Measurements from ENCODE around the gene NPIPA2. TPM values are rescaled to one million over a fixed set of nuclear protein-coding genes. Genes with fewer than 3 reads are reported as not detected.
"Not testable (repeated sequence)": the region's sequence is repeated elsewhere in the genome, so short reads cannot be mapped to it uniquely, and the experiment has no call there.

NPIPA2 gene
- total RNA-seq (2014; rRNA removed; shearing (Covaris generic)) (not detected in 2 replicates), total RNA-seq (2022) (4.9 and 10.7 TPM in 2 replicates), Bru-seq, nascent RNA (percentile 10 among the genes with signal in this experiment), BruChase-seq, experiment 1, labeled RNA remaining after a 6-hour chase (percentile 10 among the genes with signal in this experiment), BruChase-seq, experiment 2, labeled RNA remaining after a 2-hour chase (percentile 9 among the genes with signal in this experiment)
- long read RNA-seq, result 0 reads

- CTCF ChIA-PET (ENCODE audit: unreplicated experiment); BruUV-seq (replicated peaks); DNase-seq (ENCODE audit: low spot score); H3K9me3 ChIP-seq (ENCODE audit: low read length); H3K27ac ChIP-seq (ENCODE audit: low read depth, low read length, poor library complexity, severe bottlenecking); intact Hi-C loops (cut with micrococcal nuclease; ENCODE audit: unreplicated experiment); H3K4me3 ChIP-seq (ENCODE audit: low read depth, low read length, poor library complexity, severe bottlenecking); H3K4me2 ChIP-seq (ENCODE audit: low read length); H3K79me2 ChIP-seq (ENCODE audit: insufficient read depth, low read depth, low read length); H3K4me1 ChIP-seq (ENCODE audit: insufficient read depth, low read length, poor library complexity, severe bottlenecking); H4K20me1 ChIP-seq (ENCODE audit: insufficient read depth, low read length); H3K9me2 ChIP-seq (ENCODE audit: insufficient read depth, low read length); POLR2A ChIA-PET; H2AFZ ChIP-seq (ENCODE audit: low read length); H3K36me3 ChIP-seq (ENCODE audit: insufficient read depth, low read length): not testable (repeated sequence)
Observed at GRCh38 chr16:14742273-14743128, at the start of gene NPIPA2. TSS of gene NPIPA2 (plus strand) at chr16:14742533. CDS start at chr16:14748066, 5,533 bp downstream.

DNA sequence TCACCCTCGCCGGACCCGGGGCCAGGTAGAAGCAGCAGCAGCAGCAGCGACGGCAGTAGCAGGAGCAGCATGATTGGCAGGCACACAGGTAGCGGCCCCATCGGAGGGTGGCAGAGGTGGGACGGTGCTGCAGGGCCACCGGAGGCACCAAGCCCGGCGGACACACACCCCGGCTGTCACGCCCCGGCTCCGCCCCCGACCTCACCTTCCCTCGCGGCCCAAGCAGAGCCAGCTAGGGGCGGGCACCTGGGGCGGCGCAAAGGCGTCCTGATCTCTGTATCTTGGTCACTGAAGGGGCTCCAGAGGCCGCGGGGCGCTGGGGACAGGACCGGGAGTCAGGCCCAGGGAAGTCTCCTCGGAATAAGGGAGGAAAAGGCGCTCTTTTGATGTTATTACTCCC, 48.2 kb upstream of the NPIPA2 start, which contains the start of gene PLA2G10:
Gene PLA2G10, minus strand, starts transcription at position 180 of the 400 bp plus-strand sequence. Its CDS starts 79 bp downstream, at position 101.
- BruUV-seq (replicated peaks); H3K9me3 ChIP-seq (ENCODE audit: low read length); H3K27ac ChIP-seq (ENCODE audit: low read depth, low read length, poor library complexity, severe bottlenecking); H3K9me2 ChIP-seq (ENCODE audit: insufficient read depth, low read length); POLR2A ChIA-PET; H3K4me2 ChIP-seq (ENCODE audit: low read length); H2AFZ ChIP-seq (ENCODE audit: low read length); H4K20me1 ChIP-seq (ENCODE audit: insufficient read depth, low read length); H3K4me1 ChIP-seq (ENCODE audit: insufficient read depth, low read length, poor library complexity, severe bottlenecking); DNase-seq (ENCODE audit: low spot score); H3K36me3 ChIP-seq (ENCODE audit: insufficient read depth, low read length); H3K79me2 ChIP-seq (ENCODE audit: insufficient read depth, low read depth, low read length); CTCF ChIA-PET (ENCODE audit: unreplicated experiment); intact Hi-C loops (cut with micrococcal nuclease; ENCODE audit: unreplicated experiment); H3K4me3 ChIP-seq (ENCODE audit: low read depth, low read length, poor library complexity, severe bottlenecking): not testable (repeated sequence)

- DNase-seq (ENCODE audit: low spot score); H4K20me1 ChIP-seq (ENCODE audit: insufficient read depth, low read length); H3K4me2 ChIP-seq (ENCODE audit: low read length); intact Hi-C loops (cut with micrococcal nuclease; ENCODE audit: unreplicated experiment); H3K4me1 ChIP-seq (ENCODE audit: insufficient read depth, low read length, poor library complexity, severe bottlenecking); H2AFZ ChIP-seq (ENCODE audit: low read length); H3K36me3 ChIP-seq (ENCODE audit: insufficient read depth, low read length); H3K9me3 ChIP-seq (ENCODE audit: low read length); H3K4me3 ChIP-seq (ENCODE audit: low read depth, low read length, poor library complexity, severe bottlenecking); H3K27ac ChIP-seq (ENCODE audit: low read depth, low read length, poor library complexity, severe bottlenecking); H3K9me2 ChIP-seq (ENCODE audit: insufficient read depth, low read length); CTCF ChIA-PET (ENCODE audit: unreplicated experiment); POLR2A ChIA-PET; H3K79me2 ChIP-seq (ENCODE audit: insufficient read depth, low read depth, low read length); BruUV-seq (replicated peaks): not testable (repeated sequence)
Observed at GRCh38 chr16:14701859-14702258, 40.5 kb upstream of the NPIPA2 start.

DNA sequence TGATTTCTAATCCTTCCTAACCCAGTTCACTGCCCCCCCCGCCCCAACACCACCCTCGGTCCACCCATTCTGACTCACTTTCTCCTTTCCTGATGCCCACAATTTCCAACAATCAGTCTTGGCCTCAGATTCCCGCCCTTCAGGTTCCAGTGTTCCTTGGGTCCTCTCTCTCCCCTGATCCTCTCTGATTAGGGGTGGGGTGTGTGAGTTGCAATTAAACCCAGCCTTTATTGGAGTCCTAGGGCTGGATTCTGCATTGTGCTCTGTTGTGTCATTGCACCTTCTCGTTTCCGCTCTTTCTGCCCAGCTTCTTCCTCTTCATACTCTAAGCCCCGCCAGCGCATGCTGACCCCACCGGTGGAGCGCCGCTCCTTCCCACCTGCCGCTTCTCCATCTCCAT, 39.7 kb upstream of the NPIPA2 start:
- H2AFZ ChIP-seq (ENCODE audit: low read length); BruUV-seq (replicated peaks); CTCF ChIA-PET (ENCODE audit: unreplicated experiment); H3K27ac ChIP-seq (ENCODE audit: low read depth, low read length, poor library complexity, severe bottlenecking); H3K9me2 ChIP-seq (ENCODE audit: insufficient read depth, low read length); H3K4me2 ChIP-seq (ENCODE audit: low read length); H3K36me3 ChIP-seq (ENCODE audit: insufficient read depth, low read length); DNase-seq (ENCODE audit: low spot score); POLR2A ChIA-PET; H4K20me1 ChIP-seq (ENCODE audit: insufficient read depth, low read length); H3K9me3 ChIP-seq (ENCODE audit: low read length); intact Hi-C loops (cut with micrococcal nuclease; ENCODE audit: unreplicated experiment); H3K4me3 ChIP-seq (ENCODE audit: low read depth, low read length, poor library complexity, severe bottlenecking); H3K4me1 ChIP-seq (ENCODE audit: insufficient read depth, low read length, poor library complexity, severe bottlenecking); H3K79me2 ChIP-seq (ENCODE audit: insufficient read depth, low read depth, low read length): not testable (repeated sequence)

GRCh38 chr16:14703156-14704011, 38.9 kb upstream of the NPIPA2 start, which contains the start of gene NPIPA3:
TSS of gene NPIPA3 (plus strand) at chr16:14703411. CDS start at chr16:14708944, 5,533 bp downstream.
- BruUV-seq (replicated peaks); H3K79me2 ChIP-seq (ENCODE audit: insufficient read depth, low read depth, low read length); H3K27ac ChIP-seq (ENCODE audit: low read depth, low read length, poor library complexity, severe bottlenecking); H4K20me1 ChIP-seq (ENCODE audit: insufficient read depth, low read length); H3K36me3 ChIP-seq (ENCODE audit: insufficient read depth, low read length); H3K4me3 ChIP-seq (ENCODE audit: low read depth, low read length, poor library complexity, severe bottlenecking); intact Hi-C loops (cut with micrococcal nuclease; ENCODE audit: unreplicated experiment); CTCF ChIA-PET (ENCODE audit: unreplicated experiment); POLR2A ChIA-PET; H3K4me1 ChIP-seq (ENCODE audit: insufficient read depth, low read length, poor library complexity, severe bottlenecking); H3K4me2 ChIP-seq (ENCODE audit: low read length); H3K9me3 ChIP-seq (ENCODE audit: low read length); H3K9me2 ChIP-seq (ENCODE audit: insufficient read depth, low read length); DNase-seq (ENCODE audit: low spot score); H2AFZ ChIP-seq (ENCODE audit: low read length): not testable (repeated sequence)

GRCh38 chr16:14733233-14733632, 9.1 kb upstream of the NPIPA2 start:
- BruUV-seq (replicated peaks); H4K20me1 ChIP-seq (ENCODE audit: insufficient read depth, low read length); H3K27ac ChIP-seq (ENCODE audit: low read depth, low read length, poor library complexity, severe bottlenecking); H3K9me3 ChIP-seq (ENCODE audit: low read length); CTCF ChIA-PET (ENCODE audit: unreplicated experiment); H3K9me2 ChIP-seq (ENCODE audit: insufficient read depth, low read length); H3K4me3 ChIP-seq (ENCODE audit: low read depth, low read length, poor library complexity, severe bottlenecking); intact Hi-C loops (cut with micrococcal nuclease; ENCODE audit: unreplicated experiment); H3K4me2 ChIP-seq (ENCODE audit: low read length); POLR2A ChIA-PET; DNase-seq (ENCODE audit: low spot score); H3K79me2 ChIP-seq (ENCODE audit: insufficient read depth, low read depth, low read length); H2AFZ ChIP-seq (ENCODE audit: low read length); H3K4me1 ChIP-seq (ENCODE audit: insufficient read depth, low read length, poor library complexity, severe bottlenecking); H3K36me3 ChIP-seq (ENCODE audit: insufficient read depth, low read length): not testable (repeated sequence)
